ENCODE data around the gene CGRRF1. TPM values are rescaled to one million over a fixed set of nuclear protein-coding genes. Genes with fewer than 3 reads are reported as not detected.

Gene CGRRF1
- total and polyA plus RNA-seq, 4 experiments from 2014 or later, result 21.8 to 60.7 (median 24.8) TPM

GRCh38 chr14:54474232-54474793, 35.4 kb upstream of the CGRRF1 start:
- no peak overlapping the region for H3K27ac Mint-ChIP-seq
- Histone ChIP-seq H3K4me1 (ENCODE audit: insufficient read depth, low read length) (no peaks in the 10 kb centered on the region), H3K36me3 (ENCODE audit: insufficient read depth, low read length) (peaks cover 8% of the 10 kb centered on the region), H3K9me3 (ENCODE audit: control insufficient read depth in 1 of 2, low read length in 2 of 2) (no peaks in the 10 kb centered on the region), H3K4me3 (ENCODE audit: low read length in 2 of 2) (no peak overlapping the region), H3K27me3 (ENCODE audit: insufficient read depth, low read length) (no peaks in the 10 kb centered on the region), H3K27ac (ENCODE audit: low read depth, low read length) (no peak overlapping the region)
- H3K4me3 Mint-ChIP-seq, result no peak overlapping the region
- peaks cover 56 to 73% of the 10 kb centered on the region in 2 donors for H3K36me3 Mint-ChIP-seq
- peaks cover 3 to 11% (median 6%) of the 10 kb centered on the region in 4 donors for H3K4me1 Mint-ChIP-seq
- POLR2A ChIA-PET (ENCODE audit: partially characterized antibody), result no interaction called here
- intact Hi-C loops (cut with micrococcal nuclease), result no loop called here
- DNase-seq, result no peak
- H3K27me3 Mint-ChIP-seq, result no peaks in the 10 kb centered on the region
- no peaks in the 10 kb centered on the region for H3K9me3 Mint-ChIP-seq
- CTCF ChIA-PET (ENCODE audit: partially characterized antibody), result interaction anchor here (0.9 kb wide), 1 partner anchor 13 kb away, joined by 5 read pairs; no protein-coding TSS in a partner anchor

GRCh38 chr14:54475187-54475899, 34.4 kb upstream of the CGRRF1 start:
- no peaks in the 10 kb centered on the region for H3K27me3 ChIP-seq (ENCODE audit: insufficient read depth, low read length)
- H3K9me3 Mint-ChIP-seq, result no peaks in the 10 kb centered on the region
- no peak for DNase-seq
- H3K36me3 ChIP-seq (ENCODE audit: insufficient read depth, low read length), result peaks cover 16% of the 10 kb centered on the region
- H3K4me1 ChIP-seq (ENCODE audit: insufficient read depth, low read length), result no peaks in the 10 kb centered on the region
- intact Hi-C loops (cut with micrococcal nuclease), result no loop called here
- no peak overlapping the region for H3K4me3 ChIP-seq (ENCODE audit: low read length in 2 of 2)
- no peaks in the 10 kb centered on the region for H3K9me3 ChIP-seq (ENCODE audit: control insufficient read depth in 1 of 2, low read length in 2 of 2)
- H3K27ac Mint-ChIP-seq, result peak overlapping the region in 5 of 7 donors; percentile 49 to 79 (median 51)
- peaks cover 52 to 76% of the 10 kb centered on the region in 2 donors for H3K36me3 Mint-ChIP-seq
- peaks cover 3 to 11% (median 6%) of the 10 kb centered on the region in 4 donors for H3K4me1 Mint-ChIP-seq
- no peaks in the 10 kb centered on the region for H3K27me3 Mint-ChIP-seq
- POLR2A ChIA-PET (ENCODE audit: partially characterized antibody), result no interaction called here
- no peak overlapping the region for H3K27ac ChIP-seq (ENCODE audit: low read depth, low read length)
- CTCF ChIA-PET (ENCODE audit: partially characterized antibody), result no interaction called here
- H3K4me3 Mint-ChIP-seq, result peak overlapping the region in 1 of 8 donors; percentile 2

GRCh38 chr14:54475911-54476310, 33.8 kb upstream of the CGRRF1 start:
- H3K9me3 ChIP-seq (ENCODE audit: control insufficient read depth in 1 of 2, low read length in 2 of 2), result no peaks in the 10 kb centered on the region

GRCh38 chr14:54478636-54479215, 31.0 kb upstream of the CGRRF1 start:
- intact Hi-C loops (cut with micrococcal nuclease), result no loop called here
- Mint-ChIP-seq H3K4me3 (no peak overlapping the region), H3K4me1 (peaks cover 7 to 22% (median 12%) of the 10 kb centered on the region in 4 donors), H3K9me3 (peaks cover 0 to 2% (median 0%) of the 10 kb centered on the region in 8 donors), H3K27me3 (no peaks in the 10 kb centered on the region), H3K36me3 (peaks cover 40 to 81% of the 10 kb centered on the region in 2 donors), H3K27ac (peak overlapping the region in 3 of 7 donors; percentile 4 to 68 (median 58))
- CTCF ChIA-PET (ENCODE audit: partially characterized antibody), result no interaction called here
- Histone ChIP-seq H3K27ac (ENCODE audit: low read depth, low read length) (no peak overlapping the region), H3K36me3 (ENCODE audit: insufficient read depth, low read length) (peaks cover 29% of the 10 kb centered on the region), H3K27me3 (ENCODE audit: insufficient read depth, low read length) (no peaks in the 10 kb centered on the region), H3K4me3 (ENCODE audit: low read length in 2 of 2) (no peak overlapping the region), H3K9me3 (ENCODE audit: control insufficient read depth in 1 of 2, low read length in 2 of 2) (no peaks in the 10 kb centered on the region), H3K4me1 (ENCODE audit: insufficient read depth, low read length) (peaks cover 12% of the 10 kb centered on the region)
- no peak for DNase-seq
- POLR2A ChIA-PET (ENCODE audit: partially characterized antibody), result no interaction called here

More at GRCh38 chr14:54475911-54476310, 33.8 kb upstream of the CGRRF1 start:
- H3K4me3 Mint-ChIP-seq, result no peak overlapping the region
- H3K27me3 Mint-ChIP-seq, result no peaks in the 10 kb centered on the region
- Histone ChIP-seq H3K27me3 (ENCODE audit: insufficient read depth, low read length) (no peaks in the 10 kb centered on the region), H3K4me1 (ENCODE audit: insufficient read depth, low read length) (no peaks in the 10 kb centered on the region), H3K4me3 (ENCODE audit: low read length in 2 of 2) (no peak overlapping the region), H3K27ac (ENCODE audit: low read depth, low read length) (no peak overlapping the region), H3K36me3 (ENCODE audit: insufficient read depth, low read length) (peaks cover 16% of the 10 kb centered on the region)
- peaks cover 3 to 11% (median 6%) of the 10 kb centered on the region in 4 donors for H3K4me1 Mint-ChIP-seq
- POLR2A ChIA-PET (ENCODE audit: partially characterized antibody), result no interaction called here
- CTCF ChIA-PET (ENCODE audit: partially characterized antibody), result no interaction called here
- H3K36me3 Mint-ChIP-seq, result peaks cover 46 to 78% of the 10 kb centered on the region in 2 donors
- no peak for DNase-seq
- peak overlapping the region in 3 of 7 donors; percentile 49 to 79 (median 50) for H3K27ac Mint-ChIP-seq
- intact Hi-C loops (cut with micrococcal nuclease), result no loop called here
- no peaks in the 10 kb centered on the region for H3K9me3 Mint-ChIP-seq

- Mint-ChIP-seq H3K4me3 (no peak overlapping the region), H3K9me3 (peaks cover 0 to 2% (median 0%) of the 10 kb centered on the region in 8 donors), H3K4me1 (peaks cover 22 to 37% (median 29%) of the 10 kb centered on the region in 4 donors), H3K36me3 (peaks cover 30 to 63% of the 10 kb centered on the region in 2 donors), H3K27me3 (no peaks in the 10 kb centered on the region), H3K27ac (no peak overlapping the region)
- POLR2A ChIA-PET (ENCODE audit: partially characterized antibody), result no interaction called here
- H3K4me1 ChIP-seq (ENCODE audit: insufficient read depth, low read length), result peaks cover 28% of the 10 kb centered on the region
- H3K36me3 ChIP-seq (ENCODE audit: insufficient read depth, low read length), result peaks cover 29% of the 10 kb centered on the region
- H3K9me3 ChIP-seq (ENCODE audit: control insufficient read depth in 1 of 2, low read length in 2 of 2), result no peaks in the 10 kb centered on the region
- no peak for DNase-seq
- CTCF ChIA-PET (ENCODE audit: partially characterized antibody), result interaction anchor here (0.6 kb wide), 1 partner anchor 11 kb away, joined by 4 read pairs; no protein-coding TSS in a partner anchor
- H3K27ac ChIP-seq (ENCODE audit: low read depth, low read length), result no peak overlapping the region
- H3K27me3 ChIP-seq (ENCODE audit: insufficient read depth, low read length), result no peaks in the 10 kb centered on the region
- no peak overlapping the region for H3K4me3 ChIP-seq (ENCODE audit: low read length in 2 of 2)
- intact Hi-C loops (cut with micrococcal nuclease), result no loop called here
These were observed 28.7 kb upstream of the CGRRF1 start for GRCh38 chr14:54480830-54481562.

- Mint-ChIP-seq H3K4me3 (no peak overlapping the region), H3K27ac (no peak overlapping the region), H3K4me1 (peaks cover 28 to 44% (median 34%) of the 10 kb centered on the region in 4 donors), H3K36me3 (peaks cover 24 to 60% of the 10 kb centered on the region in 2 donors), H3K9me3 (peaks cover 0 to 2% (median 0%) of the 10 kb centered on the region in 8 donors), H3K27me3 (no peaks in the 10 kb centered on the region)
- no peak overlapping the region for H3K27ac ChIP-seq (ENCODE audit: low read depth, low read length)
- H3K9me3 ChIP-seq (ENCODE audit: control insufficient read depth in 1 of 2, low read length in 2 of 2), result no peaks in the 10 kb centered on the region
- H3K36me3 ChIP-seq (ENCODE audit: insufficient read depth, low read length), result peaks cover 29% of the 10 kb centered on the region
- intact Hi-C loops (cut with micrococcal nuclease), result no loop called here
- ChIA-PET CTCF (ENCODE audit: partially characterized antibody) (no interaction called here), POLR2A (ENCODE audit: partially characterized antibody) (no interaction called here)
- H3K27me3 ChIP-seq (ENCODE audit: insufficient read depth, low read length), result no peaks in the 10 kb centered on the region
- H3K4me3 ChIP-seq (ENCODE audit: low read length in 2 of 2), result no peak overlapping the region
- DNase-seq, result no peak
- H3K4me1 ChIP-seq (ENCODE audit: insufficient read depth, low read length), result peaks cover 35% of the 10 kb centered on the region
These were observed 28.0 kb upstream of the CGRRF1 start for GRCh38 chr14:54481695-54482094.
